GM19438 (cell line): ENCODE results near the gene HBS1L.

ENCODE experiments used
- ATAC-seq: cut with Tn5 transposase; IDR thresholded peaks from one replicate; pipeline ENCODE4 v1.9.1; 2021; ENCODE audit warnings: low read depth; ENCODE audit not compliant: unreplicated experiment

Gene HBS1L

DNA sequence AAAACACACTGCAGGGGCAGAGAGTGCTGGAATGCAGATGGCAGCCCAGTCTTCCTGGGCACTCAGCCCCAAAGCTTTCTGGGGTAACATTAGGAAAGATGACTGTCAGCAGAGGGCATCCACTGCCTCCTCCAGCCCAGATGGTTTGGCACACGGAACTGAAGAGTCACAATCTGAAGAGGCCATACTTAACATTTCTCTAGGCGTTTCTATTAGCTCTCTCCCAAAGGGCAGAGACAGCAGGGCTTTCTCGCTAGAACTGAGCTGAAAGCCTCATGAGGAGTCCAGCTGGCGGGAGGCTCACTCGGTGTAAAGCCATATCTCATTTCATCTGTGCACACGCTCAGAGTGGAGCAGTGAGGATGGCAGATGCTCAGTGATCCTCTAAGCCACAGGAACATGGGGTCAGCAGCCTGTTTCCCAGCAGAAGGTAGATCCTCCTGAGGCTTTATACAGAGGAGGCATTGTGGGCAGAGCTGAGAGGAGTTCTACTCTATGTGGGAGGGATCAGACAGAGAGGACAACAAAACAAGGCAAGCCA is 132.8 kb downstream of the HBS1L start:
- ATAC-seq, result no peak

- no peak for ATAC-seq
Measured at GRCh38 chr6:134921276-134921675, 133.3 kb downstream of the HBS1L start.

GRCh38 chr6:134920422-134920821 is 134.2 kb downstream of the HBS1L start:
- no peak for ATAC-seq

GRCh38 chr6:134918418-134918961 is 136.1 kb downstream of the HBS1L start:
- no peak for ATAC-seq

DNA sequence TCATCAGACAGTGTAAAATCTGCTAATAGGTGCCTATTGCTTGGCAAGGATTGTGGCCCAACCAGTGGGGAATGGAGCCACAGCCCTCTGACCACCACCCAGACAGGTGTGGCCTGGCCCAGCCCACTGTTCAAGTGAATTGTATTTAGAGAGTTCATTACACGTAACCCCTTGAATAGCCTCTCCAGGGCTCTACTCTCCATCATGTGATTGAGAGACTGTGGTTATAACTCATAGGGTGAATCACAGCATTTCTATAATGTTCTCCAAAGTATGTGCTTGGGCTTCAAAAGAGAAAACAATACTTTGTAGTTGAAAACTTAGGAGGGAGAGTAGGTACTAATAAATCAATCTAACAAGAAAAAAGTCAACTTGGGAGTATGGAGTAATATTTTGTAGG is 143.1 kb downstream of the HBS1L start:
- ATAC-seq, result no peak

- ATAC-seq, result no peak
Measured at GRCh38 chr6:134910593-134910935, 144.1 kb downstream of the HBS1L start.
